Measurements from ENCODE around the gene PPP4R1.

DNA sequence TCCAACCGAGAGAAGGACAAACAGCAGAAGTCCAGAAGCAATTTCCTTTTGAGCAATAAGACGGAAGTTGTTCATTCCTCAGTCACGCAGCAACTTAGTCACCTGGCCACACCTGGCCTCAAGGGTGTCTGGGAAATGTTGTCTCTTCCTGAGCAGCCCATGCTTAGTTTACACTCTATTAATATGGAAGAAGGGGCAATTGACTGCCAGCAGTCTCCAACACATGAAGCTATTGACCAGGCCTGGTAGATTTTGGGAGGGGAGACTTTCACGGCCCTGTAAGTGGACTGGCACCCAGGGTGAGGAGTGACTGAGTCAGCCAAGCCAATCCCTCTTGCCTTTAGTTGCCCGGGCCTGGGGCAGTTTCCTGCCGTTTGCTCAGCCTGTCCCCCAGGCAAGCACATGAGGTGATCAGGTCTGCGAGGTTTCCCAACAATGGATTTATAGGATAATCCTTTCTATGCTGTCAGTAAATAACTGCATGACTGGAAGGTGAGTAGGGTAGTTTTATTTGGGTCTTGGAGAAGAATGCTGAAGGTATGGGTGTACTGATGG is 43.8 kb upstream of the PPP4R1 start:
- TF ChIP-seq POLR2A (IDR thresholded peaks at IDR 0.05), result no peak
- TF ChIP-seq, protein P1, sequence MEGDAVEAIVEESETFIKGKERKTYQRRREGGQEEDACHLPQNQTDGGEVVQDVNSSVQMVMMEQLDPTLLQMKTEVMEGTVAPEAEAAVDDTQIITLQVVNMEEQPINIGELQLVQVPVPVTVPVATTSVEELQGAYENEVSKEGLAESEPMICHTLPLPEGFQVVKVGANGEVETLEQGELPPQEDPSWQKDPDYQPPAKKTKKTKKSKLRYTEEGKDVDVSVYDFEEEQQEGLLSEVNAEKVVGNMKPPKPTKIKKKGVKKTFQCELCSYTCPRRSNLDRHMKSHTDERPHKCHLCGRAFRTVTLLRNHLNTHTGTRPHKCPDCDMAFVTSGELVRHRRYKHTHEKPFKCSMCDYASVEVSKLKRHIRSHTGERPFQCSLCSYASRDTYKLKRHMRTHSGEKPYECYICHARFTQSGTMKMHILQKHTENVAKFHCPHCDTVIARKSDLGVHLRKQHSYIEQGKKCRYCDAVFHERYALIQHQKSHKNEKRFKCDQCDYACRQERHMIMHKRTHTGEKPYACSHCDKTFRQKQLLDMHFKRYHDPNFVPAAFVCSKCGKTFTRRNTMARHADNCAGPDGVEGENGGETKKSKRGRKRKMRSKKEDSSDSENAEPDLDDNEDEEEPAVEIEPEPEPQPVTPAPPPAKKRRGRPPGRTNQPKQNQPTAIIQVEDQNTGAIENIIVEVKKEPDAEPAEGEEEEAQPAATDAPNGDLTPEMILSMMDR (IDR thresholded peaks at IDR 0.05), result no peak
